SKM-1 treated with dmso at 0.1 percent for 144 hours (cell line): ENCODE data around the gene ABCG4.
"Not testable (repeated sequence)": the region's sequence is repeated elsewhere in the genome, so short reads cannot be mapped to it uniquely, and the experiment has no call there.

ENCODE experiments used
- DNase-seq: peaks from one replicate; lab custom pipeline; 2025; ENCODE audit not compliant: unreplicated experiment; lab: John Stamatoyannopoulos, UW

The ABCG4 gene

GRCh38 chr11:119152604-119153003 is 3.8 kb downstream of the ABCG4 start:
- no peak for DNase-seq

DNA sequence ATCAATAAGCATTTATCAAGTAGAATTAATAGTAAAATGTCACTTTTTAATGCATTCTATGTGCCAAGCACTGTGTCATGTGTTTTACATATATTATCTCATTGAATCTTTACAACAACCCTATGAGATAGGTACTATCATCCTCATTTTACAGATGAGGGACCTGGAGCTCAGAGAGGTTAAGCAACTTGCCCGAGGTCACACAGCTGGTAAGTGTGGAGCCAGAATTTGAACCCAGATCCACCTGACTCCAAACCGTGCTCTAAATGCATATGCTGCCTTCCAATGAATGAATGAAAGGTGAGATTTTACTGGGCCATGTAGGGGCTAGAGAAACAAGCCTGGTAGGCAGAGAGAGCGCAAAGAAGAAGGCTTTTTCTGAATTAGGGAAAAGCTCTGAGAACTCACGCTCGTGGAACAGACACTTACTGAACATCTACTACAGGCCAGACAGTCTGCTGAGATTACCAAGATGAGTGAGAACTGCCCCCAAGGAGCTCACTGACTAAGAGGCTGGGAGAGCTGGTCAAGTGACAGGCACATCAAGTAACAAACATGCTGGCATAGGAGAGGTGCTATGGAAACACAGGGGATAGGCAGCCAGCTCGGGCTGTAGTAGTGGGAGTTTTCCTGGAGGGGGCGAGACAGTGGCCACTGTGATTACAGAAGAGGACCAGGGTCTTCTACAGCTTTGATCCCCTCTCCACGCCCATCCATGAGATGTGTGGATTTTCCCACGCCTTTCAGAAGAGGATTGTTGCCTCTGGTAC is 4.4 kb downstream of the ABCG4 start:
- DNase-seq, result no peak

DNA sequence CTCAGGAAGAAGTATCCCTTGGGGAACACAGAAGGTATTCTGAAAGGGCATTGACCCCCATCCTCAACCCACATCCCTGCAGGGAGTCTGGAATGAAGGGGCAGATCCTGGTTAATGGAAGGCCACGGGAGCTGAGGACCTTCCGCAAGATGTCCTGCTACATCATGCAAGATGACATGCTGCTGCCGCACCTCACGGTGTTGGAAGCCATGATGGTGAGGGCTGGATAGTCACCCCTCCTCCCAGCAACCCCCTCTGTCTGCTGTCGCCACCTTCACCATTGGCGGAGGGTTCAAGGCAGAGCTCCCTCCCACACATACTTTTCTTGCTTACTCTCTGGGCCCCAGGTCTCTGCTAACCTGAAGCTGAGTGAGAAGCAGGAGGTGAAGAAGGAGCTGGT is 5.3 kb downstream of the ABCG4 start:
- DNase-seq, result no peak

- DNase-seq, result no peak
These were observed 7.1 kb downstream of the ABCG4 start for GRCh38 chr11:119155733-119156492.

GRCh38 chr11:119156496-119156895 is 7.6 kb downstream of the ABCG4 start:
- DNase-seq, result no peak

DNA sequence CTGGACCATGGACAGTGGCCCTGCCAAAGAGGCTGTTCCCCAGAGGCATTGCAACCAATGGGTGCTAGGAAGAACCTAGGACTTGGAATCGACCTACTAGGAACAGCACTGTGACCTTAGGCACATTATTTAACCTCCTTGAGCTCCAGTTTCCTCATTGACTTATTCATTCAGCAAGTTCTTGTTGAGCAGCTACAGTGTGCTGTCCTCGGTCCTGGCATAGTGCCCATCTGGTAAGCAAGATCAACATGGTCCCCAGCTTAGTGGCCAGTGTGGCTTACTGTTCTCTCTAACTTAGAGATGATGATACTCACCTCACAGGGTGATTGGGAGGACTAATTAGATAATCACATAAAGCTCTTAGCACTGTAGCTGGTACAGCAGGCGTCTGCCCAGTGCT is 8.2 kb downstream of the ABCG4 start:
- DNase-seq, result no peak

DNA sequence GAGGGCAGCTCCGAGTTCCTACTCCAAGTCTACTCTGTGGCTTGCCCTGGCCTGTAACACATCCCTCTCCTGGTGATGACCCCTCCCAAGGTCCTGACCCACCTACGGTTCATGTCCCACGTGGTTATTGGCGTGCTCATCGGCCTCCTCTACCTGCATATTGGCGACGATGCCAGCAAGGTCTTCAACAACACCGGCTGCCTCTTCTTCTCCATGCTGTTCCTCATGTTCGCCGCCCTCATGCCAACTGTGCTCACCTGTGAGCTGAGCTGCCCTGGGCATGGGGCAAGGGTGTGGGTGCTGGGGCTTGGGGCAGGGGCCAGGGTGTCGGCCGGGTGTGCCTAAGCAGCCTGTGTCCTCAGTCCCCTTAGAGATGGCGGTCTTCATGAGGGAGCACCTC is 9.6 kb downstream of the ABCG4 start:
- DNase-seq, result no peak

DNA sequence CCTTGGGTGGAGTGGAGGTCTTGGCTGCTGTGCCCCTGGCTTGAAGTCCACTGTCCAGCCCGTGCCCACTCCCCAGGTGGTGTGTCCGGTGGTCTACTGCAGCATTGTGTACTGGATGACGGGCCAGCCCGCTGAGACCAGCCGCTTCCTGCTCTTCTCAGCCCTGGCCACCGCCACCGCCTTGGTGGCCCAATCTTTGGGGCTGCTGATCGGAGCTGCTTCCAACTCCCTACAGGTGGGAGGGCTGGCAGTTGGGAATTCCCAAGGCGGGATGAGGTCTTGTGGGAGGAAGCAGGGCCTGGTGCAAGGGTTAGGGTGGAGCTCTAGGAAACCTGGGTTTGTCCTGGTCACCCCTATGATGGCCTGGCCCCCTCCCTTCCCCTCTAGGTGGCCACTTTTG is 11.3 kb downstream of the ABCG4 start:
- DNase-seq, result no peak

- no peak for DNase-seq
These were observed 13.0 kb downstream of the ABCG4 start for GRCh38 chr11:119161871-119162270.

GRCh38 chr11:119166368-119167076 is 17.7 kb downstream of the ABCG4 start:
- DNase-seq, result no peak

- not testable (repeated sequence) for DNase-seq
These were observed 18.2 kb downstream of the ABCG4 start for GRCh38 chr11:119167077-119167458.

DNA sequence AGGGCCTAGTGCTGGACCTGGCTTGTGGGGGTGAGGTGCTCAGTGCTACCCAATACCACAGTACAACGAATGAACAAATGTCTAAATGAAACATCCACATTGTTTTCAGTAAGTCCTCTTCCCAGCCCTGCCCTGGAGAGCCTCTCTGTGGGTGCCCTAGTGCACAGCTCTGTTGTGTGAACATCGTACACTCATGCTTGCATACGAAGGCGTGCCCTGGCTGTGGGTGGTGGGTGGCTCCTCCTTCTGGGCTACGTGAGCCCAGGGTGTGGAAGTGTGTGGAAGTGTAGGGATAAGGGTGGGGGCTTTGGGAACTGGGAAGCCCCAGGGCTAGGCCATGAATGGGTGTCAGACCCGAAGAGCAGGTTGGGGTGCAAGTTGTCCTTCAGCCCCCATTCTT is 19.1 kb downstream of the ABCG4 start:
- no peak for DNase-seq

DNA sequence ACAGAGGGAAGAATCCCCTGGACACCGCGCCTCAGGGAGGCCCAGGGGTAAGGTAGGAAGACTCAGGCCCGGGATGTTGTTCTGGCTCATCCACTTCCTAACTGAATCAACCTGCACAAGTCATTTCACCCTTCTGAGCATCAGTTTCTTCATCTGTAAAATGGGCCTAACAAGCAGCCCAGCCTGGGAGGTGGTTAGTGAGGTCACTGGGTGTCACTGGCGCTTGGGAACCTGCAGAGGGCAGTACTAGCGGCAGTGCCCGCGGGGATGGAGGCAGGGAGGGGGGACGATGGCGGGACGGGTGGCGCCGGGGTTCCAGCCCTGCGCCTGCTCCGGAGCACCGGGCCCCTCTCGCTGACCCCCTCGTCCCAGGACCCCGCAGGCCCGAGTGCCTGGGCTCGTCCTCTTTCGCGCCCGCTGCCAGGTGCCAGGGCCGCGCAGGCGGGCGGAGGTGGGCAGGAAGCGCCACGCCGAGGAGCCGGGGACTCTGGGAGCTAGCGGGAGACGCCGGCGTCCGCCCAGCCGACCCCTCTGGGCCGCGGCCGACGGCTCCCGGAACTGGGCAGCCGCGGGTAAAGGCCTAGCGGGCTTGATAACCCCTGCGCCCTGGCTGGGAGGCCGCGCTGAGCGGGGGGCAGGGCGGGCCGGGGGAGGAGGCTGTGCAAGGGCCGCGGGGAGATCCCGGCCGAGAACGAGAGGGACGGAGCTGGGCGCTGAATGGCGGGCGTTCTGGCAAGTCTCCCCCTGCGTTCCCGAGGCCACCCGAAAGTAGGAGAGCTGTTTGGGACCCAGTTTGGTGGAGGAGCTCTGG is 19.8 kb downstream of the ABCG4 start, which contains the start of gene NLRX1:
NLRX1 (plus strand) TSS at position 255 of the 811 bp plus-strand sequence. CDS start 2,679 bp downstream, outside the sequence.
- DNase-seq, result peak; percentile 81

GRCh38 chr11:119169282-119169719 is 20.4 kb downstream of the ABCG4 start:
- peak; percentile 54 for DNase-seq

DNA sequence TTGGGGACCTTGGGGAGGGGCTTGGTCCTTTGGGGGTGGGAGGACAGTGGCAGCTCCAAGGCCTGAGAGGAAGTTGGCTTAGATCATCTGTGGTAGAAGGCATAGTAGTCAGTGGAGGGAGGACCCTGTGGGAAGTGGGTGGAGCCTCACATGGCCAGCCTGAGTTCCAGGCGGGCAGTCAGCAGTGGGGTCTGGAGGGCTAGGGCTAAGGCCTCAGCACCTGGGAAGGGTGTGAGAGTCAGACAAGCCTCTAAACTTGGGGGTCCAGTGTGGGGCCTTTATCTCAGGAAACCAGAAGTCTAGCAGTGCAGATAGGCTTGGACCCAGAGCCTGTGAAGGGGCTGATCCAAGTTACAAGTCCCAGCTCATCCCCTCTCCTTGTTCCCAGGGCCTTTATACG is 23.7 kb downstream of the ABCG4 start:
- peak; percentile 70 for DNase-seq

- no peak for DNase-seq
These were observed 24.6 kb downstream of the ABCG4 start for GRCh38 chr11:119173453-119173852.

GRCh38 chr11:119175493-119176077 is 26.7 kb downstream of the ABCG4 start:
- DNase-seq, result no peak

- no peak for DNase-seq
These were observed 29.4 kb downstream of the ABCG4 start for GRCh38 chr11:119178166-119178680.

DNA sequence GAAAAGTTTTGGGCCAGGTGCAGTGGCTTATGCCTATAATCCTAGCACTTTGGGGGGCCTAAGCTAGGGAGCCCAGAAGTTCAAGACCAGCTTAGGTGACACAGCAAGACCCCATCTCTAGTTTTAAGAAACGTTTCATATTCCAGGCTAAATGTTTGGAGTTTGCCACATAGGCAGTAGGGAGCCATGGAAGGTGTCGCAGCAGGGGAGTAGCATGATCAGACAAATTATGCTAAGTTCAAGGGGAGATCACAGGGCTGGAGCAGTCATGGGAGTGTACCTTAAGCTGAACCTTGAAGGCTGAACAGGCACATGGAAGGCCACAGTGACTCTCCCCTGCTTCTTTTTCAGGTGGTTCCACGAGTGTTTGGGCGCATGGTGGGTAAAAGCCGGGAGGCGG is 30.5 kb downstream of the ABCG4 start:
- DNase-seq, result no peak

DNA sequence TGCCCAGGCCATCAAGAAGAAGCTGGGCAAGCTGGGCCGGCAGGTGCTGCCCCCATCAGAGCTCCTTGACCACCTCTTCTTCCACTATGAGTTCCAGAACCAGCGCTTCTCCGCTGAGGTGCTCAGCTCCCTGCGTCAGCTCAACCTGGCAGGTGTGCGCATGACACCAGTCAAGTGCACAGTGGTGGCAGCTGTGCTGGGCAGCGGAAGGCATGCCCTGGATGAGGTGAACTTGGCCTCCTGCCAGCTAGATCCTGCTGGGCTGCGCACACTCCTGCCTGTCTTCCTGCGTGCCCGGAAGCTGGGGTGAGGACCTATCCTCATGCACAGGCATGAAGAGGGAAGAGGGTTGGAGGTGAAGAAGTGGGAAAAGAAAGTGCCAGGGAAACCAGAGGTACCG is 31.1 kb downstream of the ABCG4 start:
- DNase-seq, result no peak
